Measurements from ENCODE around the gene CAGE1.

The CAGE1 gene

GRCh38 chr6:7334685-7335084, 54.9 kb downstream of the CAGE1 start:
- H3K36me3 ChIP-seq (ENCODE audit: control insufficient read depth, low read length), result no peaks in the 10 kb centered on the region
- H3K9me3 ChIP-seq (ENCODE audit: control insufficient read depth, insufficient read depth, low read length), result no peaks in the 10 kb centered on the region
- no peaks in the 10 kb centered on the region for H3K4me1 ChIP-seq (ENCODE audit: control insufficient read depth, low read length)
- no peak overlapping the region for H3K4me3 ChIP-seq (ENCODE audit: low read length)
- H3K27ac ChIP-seq (ENCODE audit: low read depth, low read length), result no peak overlapping the region
- H3K79me2 ChIP-seq (ENCODE audit: control insufficient read depth, low read length), result no peaks in the 10 kb centered on the region
- H3F3A ChIP-seq (ENCODE audit: control insufficient read depth, insufficient read depth), result no peaks in the 10 kb centered on the region
- no peak overlapping the region for H3K4me2 ChIP-seq (ENCODE audit: low read length)
- no peaks in the 10 kb centered on the region for H3K9me2 ChIP-seq (replicated peaks; ENCODE audit: control insufficient read depth, low read length)
- peaks cover 22% of the 10 kb centered on the region; the same call in 1 of the 2 replicates for H3K27me3 ChIP-seq (ENCODE audit: control insufficient read depth, low read length)
- H4K20me1 ChIP-seq (ENCODE audit: control insufficient read depth, insufficient read depth, low read depth, low read length), result no peaks in the 10 kb centered on the region
- TF ChIP-seq CTCF (IDR thresholded peaks at IDR 0.05; ENCODE audit: low read depth, low read length, poor library complexity, severe bottlenecking), result no peak
- TF ChIP-seq EZH2phosphoT487 (IDR thresholded peaks at IDR 0.05; ENCODE audit: borderline replicate concordance, low read length), result no peak

- H3K79me2 ChIP-seq (ENCODE audit: control insufficient read depth, low read length), result no peaks in the 10 kb centered on the region
- H3K4me3 ChIP-seq (ENCODE audit: low read length), result no peak overlapping the region
- H3K9me2 ChIP-seq (replicated peaks; ENCODE audit: control insufficient read depth, low read length), result no peaks in the 10 kb centered on the region
- H4K20me1 ChIP-seq (ENCODE audit: control insufficient read depth, insufficient read depth, low read depth, low read length), result no peaks in the 10 kb centered on the region
- H3K36me3 ChIP-seq (ENCODE audit: control insufficient read depth, low read length), result no peaks in the 10 kb centered on the region
- no peaks in the 10 kb centered on the region for H3K9me3 ChIP-seq (ENCODE audit: control insufficient read depth, insufficient read depth, low read length)
- TF ChIP-seq CTCF (IDR thresholded peaks at IDR 0.05; ENCODE audit: low read depth, low read length, poor library complexity, severe bottlenecking) (no peak), EZH2phosphoT487 (IDR thresholded peaks at IDR 0.05; ENCODE audit: borderline replicate concordance, low read length) (no peak)
- H3F3A ChIP-seq (ENCODE audit: control insufficient read depth, insufficient read depth), result no peaks in the 10 kb centered on the region
- H3K4me2 ChIP-seq (ENCODE audit: low read length), result no peak overlapping the region
- H3K27me3 ChIP-seq (ENCODE audit: control insufficient read depth, low read length), result peaks cover 10% of the 10 kb centered on the region; the same call in 1 of the 2 replicates
- H3K27ac ChIP-seq (ENCODE audit: low read depth, low read length), result no peak overlapping the region
- no peaks in the 10 kb centered on the region for H3K4me1 ChIP-seq (ENCODE audit: control insufficient read depth, low read length)
Observed at GRCh38 chr6:7332090-7332745, 57.3 kb downstream of the CAGE1 start.

DNA sequence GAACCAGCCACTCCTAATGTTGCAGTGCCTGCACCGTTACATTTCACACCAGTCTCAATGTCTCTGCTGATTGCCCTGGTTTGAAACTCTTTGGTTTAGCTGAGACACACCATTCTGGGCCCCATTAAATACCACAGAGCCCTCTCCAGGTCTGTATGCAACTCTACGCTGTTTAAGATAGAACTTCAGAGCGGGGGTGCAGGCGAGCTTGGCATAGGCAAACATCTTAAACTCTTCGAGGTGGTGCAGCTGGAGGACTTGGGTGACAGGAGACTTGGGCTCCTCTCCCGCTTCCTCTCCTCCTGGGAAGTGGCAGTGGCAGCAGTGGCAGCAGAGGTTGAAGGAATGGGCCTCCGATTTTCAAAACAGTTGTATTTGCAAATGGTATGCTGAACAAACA, 58.1 kb downstream of the CAGE1 start:
- peaks cover 3% of the 10 kb centered on the region for H3K4me1 ChIP-seq (ENCODE audit: control insufficient read depth, low read length)
- H3F3A ChIP-seq (ENCODE audit: control insufficient read depth, insufficient read depth), result no peaks in the 10 kb centered on the region
- H3K27me3 ChIP-seq (ENCODE audit: control insufficient read depth, low read length), result peaks cover 7% of the 10 kb centered on the region; the same call in 1 of the 2 replicates
- no peaks in the 10 kb centered on the region for H3K79me2 ChIP-seq (ENCODE audit: control insufficient read depth, low read length)
- no peak overlapping the region for H3K4me3 ChIP-seq (ENCODE audit: low read length)
- no peak overlapping the region for H3K27ac ChIP-seq (ENCODE audit: low read depth, low read length)
- H3K36me3 ChIP-seq (ENCODE audit: control insufficient read depth, low read length), result no peaks in the 10 kb centered on the region
- H4K20me1 ChIP-seq (ENCODE audit: control insufficient read depth, insufficient read depth, low read depth, low read length), result no peaks in the 10 kb centered on the region
- H3K4me2 ChIP-seq (ENCODE audit: low read length), result no peak overlapping the region
- H3K9me3 ChIP-seq (ENCODE audit: control insufficient read depth, insufficient read depth, low read length), result no peaks in the 10 kb centered on the region
- TF ChIP-seq EZH2phosphoT487 (IDR thresholded peaks at IDR 0.05; ENCODE audit: borderline replicate concordance, low read length) (no peak), CTCF (IDR thresholded peaks at IDR 0.05; ENCODE audit: low read depth, low read length, poor library complexity, severe bottlenecking) (no peak)
- no peaks in the 10 kb centered on the region for H3K9me2 ChIP-seq (replicated peaks; ENCODE audit: control insufficient read depth, low read length)
